GM08714 (cell line): Measurements from ENCODE around the gene CAPN10.

Experiments
- H3K4me3 ChIP-seq: fragments of 200-500 bp; sonication (Bioruptor generic); 2 replicates; pipeline ENCODE4 v1.5.1; 2014; ENCODE audit warnings: mild to moderate bottlenecking, low read length, inconsistent platforms
- ZNF274 ChIP-seq: IDR thresholded peaks from 2 replicates; pipeline ENCODE4 v1.6.1; 2012; ENCODE audit warnings: mild to moderate bottlenecking, low read depth, low read length

CAPN10 gene

GRCh38 chr2:240620859-240621258, 34.3 kb downstream of the CAPN10 start:
- H3K4me3 ChIP-seq: no peak overlapping the region
- no peak for TF ChIP-seq ZNF274

- no peak for TF ChIP-seq ZNF274
Observed at GRCh38 chr2:240622060-240622411, 35.5 kb downstream of the CAPN10 start.

GRCh38 chr2:240622531-240623235, 36.1 kb downstream of the CAPN10 start:
- no peak for TF ChIP-seq ZNF274
- no peak overlapping the region for H3K4me3 ChIP-seq

More at GRCh38 chr2:240622060-240622411, 35.5 kb downstream of the CAPN10 start:
- no peak overlapping the region for H3K4me3 ChIP-seq

GRCh38 chr2:240623531-240624010, 37.0 kb downstream of the CAPN10 start:
- TF ChIP-seq ZNF274: no peak
- no peak overlapping the region for H3K4me3 ChIP-seq

GRCh38 chr2:240624011-240624949, 37.7 kb downstream of the CAPN10 start:
- TF ChIP-seq ZNF274: no peak
- no peak overlapping the region for H3K4me3 ChIP-seq

DNA sequence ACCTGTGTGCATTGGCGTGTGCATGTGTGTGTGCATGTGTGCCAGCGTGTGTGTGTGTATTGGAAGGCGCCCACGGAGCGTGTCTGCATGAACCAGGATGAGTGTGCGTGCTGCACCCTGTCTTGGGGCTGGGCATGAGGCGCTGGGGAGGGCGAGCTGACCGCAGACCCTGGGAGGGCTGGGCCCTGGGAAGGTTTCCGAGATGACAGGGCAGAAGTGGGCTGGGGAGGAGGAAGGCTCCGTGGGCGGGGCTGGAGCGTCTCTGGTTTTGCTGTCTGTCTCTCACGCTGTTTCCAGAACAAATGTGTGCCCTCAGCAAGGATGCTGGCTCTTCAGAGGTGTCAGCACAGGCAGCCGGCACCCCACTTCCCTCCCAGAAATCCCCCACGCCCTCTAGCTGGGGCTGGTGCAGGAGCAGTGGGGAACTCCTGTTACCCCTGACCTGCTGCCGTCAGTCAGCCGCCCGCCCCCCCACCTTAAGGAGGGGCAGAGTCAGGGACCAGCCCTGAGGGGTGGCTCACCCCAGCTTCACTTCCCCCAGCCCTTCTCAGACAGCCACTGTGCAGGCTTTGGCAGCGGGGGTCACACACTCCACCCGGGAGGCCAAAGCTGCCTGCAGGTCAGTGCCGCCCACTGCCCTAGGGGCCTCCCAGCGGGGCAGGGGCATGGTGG, 38.6 kb downstream of the CAPN10 start, which contains the start of gene GPR35:
TSS of gene GPR35 (plus strand) at position 531 of the 672 bp plus-strand sequence. CDS start 4,473 bp downstream, outside the sequence.
- no peak within 1 kb of the TSS for H3K4me3 ChIP-seq
- no peak for TF ChIP-seq ZNF274

DNA sequence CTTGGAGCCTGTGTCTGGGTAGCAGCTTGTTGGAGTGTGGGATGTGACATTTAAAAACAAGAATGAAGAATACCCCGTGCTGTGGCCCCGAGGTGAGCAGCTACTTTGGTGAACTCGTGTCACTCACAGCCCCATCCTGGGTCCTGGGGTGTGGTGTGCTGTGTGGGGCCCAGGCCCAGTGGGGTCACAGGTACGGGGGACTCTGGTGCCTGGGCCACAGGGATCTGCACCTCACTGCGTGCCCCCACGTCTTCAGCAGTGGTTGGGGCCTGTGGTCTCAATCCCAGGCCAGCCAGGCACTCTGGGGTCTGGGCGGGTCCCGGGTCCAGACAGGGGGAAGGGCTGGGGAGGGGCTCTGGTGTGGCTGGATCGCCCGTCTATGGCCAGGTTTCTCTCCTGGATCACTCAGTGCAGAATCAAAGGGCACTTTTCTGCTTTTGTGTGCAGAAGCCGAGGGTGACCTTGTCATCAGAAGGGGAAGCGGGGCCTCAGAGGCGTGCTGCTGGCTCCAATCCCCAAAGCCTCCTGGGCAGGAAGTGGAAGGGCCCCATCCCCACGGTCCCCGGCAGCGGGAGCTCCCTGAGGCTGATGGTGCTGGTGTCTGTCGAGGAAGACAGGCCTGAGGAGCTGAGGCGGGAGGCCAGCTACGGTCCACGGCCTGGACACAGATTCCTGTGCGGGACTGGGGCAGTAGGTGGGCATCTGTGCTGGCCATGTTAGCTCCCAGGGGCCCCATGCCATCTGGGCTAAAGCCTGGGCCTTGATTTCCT, 40.2 kb downstream of the CAPN10 start:
- H3K4me3 ChIP-seq: no peak overlapping the region
- TF ChIP-seq ZNF274: no peak

GRCh38 chr2:240627736-240628506, 41.4 kb downstream of the CAPN10 start:
- no peak for TF ChIP-seq ZNF274
- H3K4me3 ChIP-seq: no peak overlapping the region

DNA sequence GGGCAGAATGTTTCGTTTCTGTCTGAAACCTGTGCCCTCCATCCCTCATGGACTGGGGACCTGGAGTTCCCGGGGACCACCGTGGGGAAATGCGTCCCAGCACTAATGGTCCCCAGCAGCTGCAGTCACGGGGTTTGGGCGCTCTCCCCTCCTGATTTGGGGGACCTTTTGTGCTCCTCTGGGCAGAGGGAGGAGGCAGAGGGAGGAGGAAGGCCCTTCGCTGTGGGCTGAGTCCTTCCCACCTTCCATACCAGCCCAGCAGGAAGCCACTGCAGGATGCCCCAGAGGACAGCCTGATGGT, 41.9 kb downstream of the CAPN10 start:
- TF ChIP-seq ZNF274: no peak
- no peak overlapping the region for H3K4me3 ChIP-seq

DNA sequence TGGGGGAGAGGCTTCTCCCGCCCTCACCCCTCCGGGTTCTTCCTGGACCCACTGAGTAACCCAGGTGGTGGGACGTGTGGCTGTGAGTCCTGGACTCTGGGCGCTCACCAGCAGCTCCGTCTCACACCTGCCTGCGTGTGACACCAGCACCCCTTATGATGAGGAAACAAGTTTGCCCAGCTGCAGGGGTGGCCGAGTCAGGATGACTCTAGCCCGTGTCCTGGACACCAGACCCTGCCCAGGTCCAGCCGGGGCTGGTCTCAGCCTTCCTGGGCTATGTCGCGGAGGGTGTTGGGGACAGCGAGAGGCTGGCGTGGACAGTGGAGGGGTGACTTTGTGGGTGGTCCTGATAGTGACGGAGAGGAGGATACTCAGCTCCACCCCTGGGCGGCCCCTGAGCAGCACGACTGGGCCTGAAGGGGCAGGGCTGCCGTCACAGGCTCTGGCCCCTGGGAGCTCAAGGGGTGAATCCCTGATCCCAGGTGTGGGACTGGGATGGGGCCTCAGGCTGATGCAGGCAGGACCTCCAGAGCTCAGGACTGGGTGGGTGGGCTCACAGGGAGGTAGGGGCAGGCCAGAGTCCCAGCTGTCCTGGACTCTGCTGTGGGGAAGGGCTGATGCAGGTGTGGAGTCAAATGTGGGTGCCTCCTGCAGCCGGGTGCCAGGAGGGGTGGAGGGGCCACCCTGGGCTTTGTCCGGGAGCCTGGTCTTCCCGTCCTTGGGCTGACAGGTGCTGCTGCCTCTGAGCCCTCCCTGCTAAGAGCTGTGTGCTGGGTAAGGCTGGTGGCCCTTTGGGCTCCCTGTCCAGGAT, 42.5 kb downstream of the CAPN10 start:
- no peak overlapping the region for H3K4me3 ChIP-seq
- no peak for TF ChIP-seq ZNF274

- no peak for TF ChIP-seq ZNF274
- no peak overlapping the region for H3K4me3 ChIP-seq
Observed at GRCh38 chr2:240629619-240629967, 43.1 kb downstream of the CAPN10 start.

DNA sequence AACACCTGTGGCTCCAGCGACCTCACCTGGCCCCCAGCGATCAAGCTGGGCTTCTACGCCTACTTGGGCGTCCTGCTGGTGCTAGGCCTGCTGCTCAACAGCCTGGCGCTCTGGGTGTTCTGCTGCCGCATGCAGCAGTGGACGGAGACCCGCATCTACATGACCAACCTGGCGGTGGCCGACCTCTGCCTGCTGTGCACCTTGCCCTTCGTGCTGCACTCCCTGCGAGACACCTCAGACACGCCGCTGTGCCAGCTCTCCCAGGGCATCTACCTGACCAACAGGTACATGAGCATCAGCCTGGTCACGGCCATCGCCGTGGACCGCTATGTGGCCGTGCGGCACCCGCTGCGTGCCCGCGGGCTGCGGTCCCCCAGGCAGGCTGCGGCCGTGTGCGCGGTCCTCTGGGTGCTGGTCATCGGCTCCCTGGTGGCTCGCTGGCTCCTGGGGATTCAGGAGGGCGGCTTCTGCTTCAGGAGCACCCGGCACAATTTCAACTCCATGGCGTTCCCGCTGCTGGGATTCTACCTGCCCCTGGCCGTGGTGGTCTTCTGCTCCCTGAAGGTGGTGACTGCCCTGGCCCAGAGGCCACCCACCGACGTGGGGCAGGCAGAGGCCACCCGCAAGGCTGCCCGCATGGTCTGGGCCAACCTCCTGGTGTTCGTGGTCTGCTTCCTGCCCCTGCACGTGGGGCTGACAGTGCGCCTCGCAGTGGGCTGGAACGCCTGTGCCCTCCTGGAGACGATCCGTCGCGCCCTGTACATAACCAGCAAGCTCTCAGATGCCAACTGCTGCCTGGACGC, 43.6 kb downstream of the CAPN10 start:
- TF ChIP-seq ZNF274: no peak
- H3K4me3 ChIP-seq: no peak overlapping the region
